GM19238 (cell line): ENCODE results near the gene INPP4A.

Experiments
- DNase-seq: peaks from one replicate; pipeline ENCODE4 v3.0.0; 2011; ENCODE audit warnings: low spot score; ENCODE audit not compliant: insufficient read length

The INPP4A gene

DNA sequence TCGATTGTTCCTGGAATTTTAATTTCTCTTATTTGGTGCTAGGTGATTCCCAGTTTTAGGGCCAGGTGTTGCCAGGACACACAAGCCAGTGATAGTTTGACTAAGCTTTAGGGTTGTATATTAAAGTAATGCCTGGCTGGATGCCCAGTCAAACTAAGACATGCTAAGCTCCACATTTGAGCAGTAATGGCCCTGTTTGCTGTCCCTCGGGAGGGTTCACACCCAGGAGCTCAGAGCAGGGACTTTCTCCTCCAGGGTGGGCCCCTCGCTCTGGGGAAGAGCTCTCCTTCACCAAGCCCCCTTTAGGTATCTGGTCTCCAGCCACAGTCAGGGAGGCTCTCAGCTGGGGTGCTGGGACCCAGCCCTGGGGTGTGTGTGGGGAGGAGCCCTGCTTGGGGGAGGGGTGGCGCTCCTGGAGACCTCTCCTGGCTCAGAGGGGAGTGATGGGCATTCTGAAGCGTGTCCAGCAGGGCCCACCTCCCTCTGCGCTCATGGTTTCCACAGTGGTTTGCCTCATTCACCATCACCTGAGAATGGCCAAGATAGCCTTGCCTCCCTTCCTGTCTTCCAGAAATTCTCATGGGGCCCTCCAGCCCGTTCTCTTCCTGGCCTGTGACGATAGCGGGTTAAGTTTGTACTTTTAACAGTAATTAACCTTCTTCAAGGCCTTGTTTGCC, 31.7 kb downstream of the INPP4A start:
- DNase-seq: no peak

DNA sequence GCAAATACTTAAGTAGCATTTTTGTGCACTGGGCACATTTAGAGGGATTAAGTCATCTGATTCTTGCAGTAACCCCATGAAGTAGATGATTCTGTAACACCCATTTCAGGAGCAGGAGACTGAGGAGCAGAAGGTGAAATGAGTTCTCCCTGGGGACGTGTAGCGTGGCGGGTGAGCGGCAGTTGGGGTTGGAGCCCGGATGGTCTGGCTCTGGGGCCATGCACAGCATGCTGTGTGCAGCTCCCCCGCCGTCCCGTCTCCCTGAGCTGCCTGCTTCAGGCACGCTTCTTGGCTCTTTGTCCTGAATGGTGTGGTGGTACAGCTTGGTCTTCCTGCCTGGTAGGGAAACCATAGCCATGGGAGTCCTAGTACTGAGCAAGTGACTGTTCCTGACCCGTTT, 32.4 kb downstream of the INPP4A start:
- DNase-seq: no peak

DNA sequence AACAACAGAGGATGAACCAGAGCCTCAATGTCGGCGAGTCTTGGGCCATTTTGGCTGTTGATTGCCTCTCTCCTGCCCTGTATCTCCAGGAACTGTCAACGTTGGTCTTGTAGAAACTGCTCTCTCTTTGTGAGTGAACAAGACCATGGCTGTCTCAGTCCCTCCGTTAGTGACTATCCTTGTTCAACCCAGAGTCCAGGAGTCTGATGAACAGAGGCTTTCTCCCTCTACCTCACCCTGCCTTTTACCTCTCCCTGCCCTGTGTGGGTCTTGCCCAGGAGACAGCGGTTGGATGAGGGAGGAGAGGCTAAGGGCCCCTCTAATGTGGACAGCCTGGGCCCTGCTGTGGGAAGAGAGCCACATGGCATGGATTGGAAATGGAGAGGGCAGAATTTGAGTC, 32.8 kb downstream of the INPP4A start:
- no peak for DNase-seq

DNA sequence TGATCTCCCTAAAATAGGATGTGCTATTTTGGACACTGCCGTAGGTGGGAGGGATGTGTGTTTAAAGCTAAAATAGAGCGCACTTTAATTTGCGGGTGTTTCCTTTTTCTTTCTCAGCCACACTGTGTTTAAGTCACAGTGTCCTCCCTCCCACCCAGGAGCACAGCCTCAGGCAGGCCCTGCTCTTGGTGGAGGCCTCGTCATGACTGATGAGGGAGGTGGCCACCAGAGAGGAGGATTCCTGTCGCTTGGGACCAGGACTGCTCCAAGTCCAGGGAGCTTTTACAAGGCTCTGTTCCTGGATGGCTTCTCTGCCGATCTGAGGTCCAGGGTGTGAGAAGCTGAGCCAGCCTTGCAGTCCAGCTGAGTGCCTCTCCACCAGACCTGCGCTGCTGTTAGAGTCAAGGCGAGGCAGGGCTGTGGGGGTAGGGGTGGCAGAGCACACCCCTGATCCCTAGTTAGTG, 33.5 kb downstream of the INPP4A start:
- DNase-seq: no peak

DNA sequence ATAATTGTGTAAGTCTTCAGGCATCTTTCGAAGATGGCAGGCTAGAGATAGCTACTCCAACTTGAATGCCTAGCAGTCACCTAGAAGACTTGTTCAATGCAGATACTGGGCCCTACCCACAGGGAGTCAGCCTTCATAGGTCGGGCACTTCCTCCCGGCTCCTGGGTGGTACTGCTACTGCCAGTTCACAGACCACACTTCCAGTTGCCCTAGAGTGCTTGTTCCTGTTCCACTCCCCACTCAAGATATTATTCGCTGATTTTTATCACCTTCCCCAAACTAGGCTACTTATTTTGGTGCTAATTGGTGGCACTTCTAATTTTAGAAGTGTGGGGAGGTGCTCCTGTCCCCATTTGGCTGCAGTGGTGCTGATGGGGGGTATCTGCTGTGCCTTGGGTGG, 34.2 kb downstream of the INPP4A start:
- DNase-seq: no peak

DNA sequence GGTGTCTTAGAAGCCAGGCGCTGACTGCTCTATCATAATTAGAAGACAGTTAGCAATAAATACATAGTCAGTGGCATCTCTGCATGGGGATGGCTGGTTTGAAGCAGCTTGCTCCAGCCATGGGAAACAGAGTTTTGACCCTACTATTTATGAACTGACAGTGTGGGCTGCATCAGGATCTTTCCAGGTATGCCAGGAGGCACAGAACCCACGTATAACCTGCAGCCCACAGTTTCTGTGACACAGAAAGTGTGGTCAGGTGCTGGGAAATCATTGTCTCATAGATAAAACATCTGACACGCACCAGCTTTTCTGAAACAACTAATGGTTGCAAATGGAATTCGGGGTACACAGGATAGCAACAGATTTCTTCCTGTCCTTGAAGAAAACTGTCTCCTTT, 34.7 kb downstream of the INPP4A start:
- DNase-seq: no peak

DNA sequence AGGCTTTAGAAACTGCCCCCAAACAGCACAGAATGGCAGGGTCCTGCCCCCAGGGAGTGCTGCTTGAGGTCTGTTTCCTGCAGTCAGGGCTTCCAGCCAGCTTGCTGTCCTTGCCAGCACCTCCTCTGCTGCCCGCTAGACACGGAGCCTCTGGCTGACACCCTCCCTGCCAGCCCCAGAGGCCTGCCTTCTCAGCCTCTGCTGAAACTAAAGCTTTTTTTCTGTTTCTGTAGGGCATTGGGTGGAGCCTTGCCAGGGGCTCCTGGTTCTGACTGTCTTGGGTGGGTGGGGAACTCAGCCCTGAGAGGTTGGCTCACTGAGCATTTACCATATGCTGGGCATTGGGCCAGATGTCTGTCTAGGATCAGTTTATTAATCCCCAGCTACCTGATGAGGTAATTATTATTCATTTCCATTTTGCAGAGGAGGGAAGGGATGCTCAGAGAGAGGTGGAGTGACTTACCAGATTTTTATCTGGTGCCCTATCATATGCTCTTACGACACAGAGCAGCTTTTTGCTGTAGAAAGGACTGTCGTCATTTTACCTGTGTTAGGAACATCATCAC, 35.4 kb downstream of the INPP4A start:
- DNase-seq: no peak

DNA sequence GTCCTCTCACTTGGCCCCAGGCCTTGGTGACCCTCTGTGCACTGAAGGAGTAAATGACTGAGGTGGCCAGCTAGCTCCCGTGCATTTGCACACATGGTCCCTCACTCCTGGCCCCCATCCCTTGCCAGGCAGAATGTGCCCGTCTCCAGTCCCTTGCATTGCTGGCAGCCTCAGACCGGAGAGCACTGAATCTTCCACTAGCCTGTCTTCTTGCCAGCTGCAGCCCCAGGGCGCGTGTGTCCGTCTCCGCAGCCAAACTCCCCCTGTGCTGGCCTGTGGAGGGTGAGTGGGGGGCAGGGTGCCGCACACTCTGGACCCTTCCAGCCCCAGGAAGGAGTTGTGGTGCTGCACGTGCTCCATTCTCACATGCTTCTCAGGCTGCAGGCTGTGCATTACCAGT, 35.9 kb downstream of the INPP4A start:
- DNase-seq: no peak

DNA sequence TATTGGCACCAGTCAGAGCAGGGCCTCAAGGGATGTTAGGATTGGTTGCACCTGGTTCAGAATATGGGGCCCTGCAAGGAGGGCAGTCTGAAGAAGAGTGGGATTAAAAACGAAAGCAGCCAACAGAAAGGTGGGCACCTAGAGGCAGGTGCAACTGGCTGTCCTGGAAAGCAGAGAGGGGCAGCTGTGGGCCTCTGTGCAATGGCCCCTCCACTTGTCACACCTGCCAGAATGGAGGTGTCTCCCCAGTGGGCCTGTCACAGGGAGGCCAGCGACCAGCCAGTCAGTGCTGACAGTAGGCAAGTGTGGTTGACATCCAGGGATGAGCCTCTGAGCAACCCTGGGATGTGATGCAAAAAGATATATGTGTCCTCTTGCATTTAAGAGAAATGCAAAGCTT, 37.7 kb downstream of the INPP4A start:
- no peak for DNase-seq

DNA sequence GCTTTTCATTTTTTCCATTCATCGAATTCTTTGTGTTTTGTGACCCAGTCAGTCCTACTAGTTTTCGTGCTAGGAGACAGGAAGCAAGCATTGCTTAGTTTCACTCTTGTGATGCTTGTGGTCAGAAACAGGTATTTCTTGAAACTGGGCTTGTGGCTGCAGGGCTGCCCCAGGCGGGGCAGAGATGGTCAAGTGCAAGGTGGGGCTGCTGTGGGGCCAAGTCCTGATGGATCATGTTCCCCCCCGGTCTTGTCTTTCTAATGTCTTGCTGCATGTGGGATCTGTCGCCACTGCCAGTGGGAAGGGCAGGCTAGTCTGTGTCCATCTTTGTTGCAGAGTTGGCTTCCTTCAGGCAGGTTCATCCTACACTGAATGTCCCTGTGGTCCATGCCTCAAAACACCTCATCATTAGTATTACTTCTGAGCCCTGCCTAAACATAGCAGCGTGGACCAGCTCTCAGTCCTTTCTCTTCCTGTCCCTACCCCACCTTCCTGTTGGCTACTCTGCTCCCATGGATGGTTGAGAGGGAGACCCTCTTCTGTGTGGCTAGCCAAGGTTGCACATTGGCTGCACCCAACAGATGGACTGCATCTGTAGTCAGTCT, 38.7 kb downstream of the INPP4A start:
- DNase-seq: peak; percentile 61

DNA sequence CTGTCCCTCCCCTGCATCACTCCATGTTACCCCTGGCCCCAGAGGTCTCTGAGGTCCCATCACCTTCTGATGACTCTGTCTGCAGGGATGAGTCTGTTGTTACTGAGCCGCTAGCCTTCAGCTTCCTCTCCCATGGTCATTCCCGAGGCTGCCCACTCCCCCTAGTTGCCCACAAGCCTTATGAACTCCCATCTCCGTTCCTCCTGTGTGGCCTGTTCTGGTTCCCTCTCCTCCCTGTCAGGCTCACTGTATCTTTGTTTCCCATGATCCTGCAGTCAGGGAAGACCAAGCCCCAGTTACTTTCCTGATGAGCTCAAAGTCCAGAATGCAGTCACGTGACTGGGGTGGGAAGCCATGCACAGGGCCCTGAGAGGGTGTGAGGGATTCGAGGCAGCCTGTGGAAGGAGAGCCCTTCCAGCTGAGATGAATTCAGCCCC, 39.5 kb downstream of the INPP4A start:
- no peak for DNase-seq

DNA sequence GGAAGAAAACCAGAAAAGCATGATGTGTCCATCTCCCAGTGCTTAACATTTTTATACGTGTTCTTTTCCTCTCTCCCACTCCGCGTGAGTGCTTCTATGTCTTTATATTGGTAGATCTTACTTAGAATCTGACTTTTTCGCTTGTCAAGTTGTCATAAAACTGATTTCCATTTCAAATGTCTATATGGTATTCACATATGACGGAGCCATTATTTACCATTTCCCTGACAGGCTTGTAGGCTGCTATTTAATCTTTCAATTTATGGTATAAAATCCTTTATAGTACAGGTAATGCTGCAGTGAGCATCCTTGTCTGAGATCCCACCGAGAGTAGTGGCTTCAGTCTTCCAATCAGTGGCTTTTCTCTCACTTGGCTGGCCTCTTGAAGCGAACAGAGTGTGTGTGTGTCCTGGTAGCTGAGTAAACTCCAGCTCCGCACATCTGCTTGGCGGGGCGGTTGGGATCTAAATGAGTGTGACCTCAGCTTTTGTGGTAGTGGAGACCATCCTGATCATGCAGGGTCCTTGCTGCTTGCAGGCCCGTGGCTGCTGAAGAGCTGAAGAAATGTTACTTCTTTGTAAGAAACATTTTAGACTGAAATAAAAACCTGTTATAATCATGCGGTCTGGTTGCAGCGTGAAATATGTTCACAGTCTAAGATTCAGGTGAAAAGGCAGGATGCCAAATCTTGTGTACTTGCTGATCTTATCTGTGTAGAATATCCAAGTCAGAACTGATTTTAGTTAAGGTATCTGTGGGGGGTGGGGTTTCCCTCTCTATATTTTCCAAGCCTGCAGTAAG, 40.2 kb downstream of the INPP4A start:
- no peak for DNase-seq

DNA sequence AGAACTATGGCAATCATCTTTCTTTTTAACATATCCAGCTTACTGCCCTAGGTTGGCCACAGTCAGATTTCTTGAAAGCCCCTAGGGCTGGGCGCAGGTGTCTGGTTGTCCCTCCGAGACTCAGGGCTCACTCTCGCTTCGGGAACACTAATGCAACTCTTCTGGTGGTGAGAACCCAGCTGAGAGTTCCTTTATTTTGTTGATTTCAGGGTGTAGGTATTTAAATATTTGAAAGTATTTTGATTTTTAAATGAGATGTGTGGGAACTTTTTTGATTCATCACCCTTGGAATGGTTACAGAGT, 40.7 kb downstream of the INPP4A start:
- no peak for DNase-seq

DNA sequence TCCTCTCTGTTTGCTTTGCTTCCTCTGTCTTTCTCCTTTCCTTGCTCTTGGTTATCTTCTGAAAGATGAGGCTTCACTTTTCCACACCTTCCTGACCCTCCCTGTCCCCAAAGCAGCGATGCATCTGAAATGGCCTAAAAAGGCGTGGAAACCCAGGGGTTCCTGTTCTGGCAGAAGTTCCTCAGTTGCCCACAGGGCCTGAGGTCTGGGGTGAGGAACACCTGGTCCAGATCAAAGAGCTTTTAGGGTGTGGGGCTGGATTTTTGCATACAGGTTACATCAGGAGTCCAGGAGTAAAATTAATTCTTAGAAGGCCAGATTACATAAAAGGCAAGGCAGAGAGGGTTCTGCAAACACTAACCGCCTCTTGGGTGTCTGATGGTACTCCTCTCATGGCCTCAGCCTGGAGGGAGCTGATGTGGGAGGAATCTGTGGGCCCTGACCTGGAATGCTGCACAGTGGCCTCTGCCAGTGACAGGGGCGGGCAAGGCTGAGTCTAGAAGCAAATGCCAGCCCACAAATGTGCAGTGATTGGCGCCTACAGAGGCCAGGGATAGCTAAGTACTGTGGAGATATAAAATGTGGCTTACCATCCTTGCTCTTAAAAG, 41.8 kb downstream of the INPP4A start:
- no peak for DNase-seq

DNA sequence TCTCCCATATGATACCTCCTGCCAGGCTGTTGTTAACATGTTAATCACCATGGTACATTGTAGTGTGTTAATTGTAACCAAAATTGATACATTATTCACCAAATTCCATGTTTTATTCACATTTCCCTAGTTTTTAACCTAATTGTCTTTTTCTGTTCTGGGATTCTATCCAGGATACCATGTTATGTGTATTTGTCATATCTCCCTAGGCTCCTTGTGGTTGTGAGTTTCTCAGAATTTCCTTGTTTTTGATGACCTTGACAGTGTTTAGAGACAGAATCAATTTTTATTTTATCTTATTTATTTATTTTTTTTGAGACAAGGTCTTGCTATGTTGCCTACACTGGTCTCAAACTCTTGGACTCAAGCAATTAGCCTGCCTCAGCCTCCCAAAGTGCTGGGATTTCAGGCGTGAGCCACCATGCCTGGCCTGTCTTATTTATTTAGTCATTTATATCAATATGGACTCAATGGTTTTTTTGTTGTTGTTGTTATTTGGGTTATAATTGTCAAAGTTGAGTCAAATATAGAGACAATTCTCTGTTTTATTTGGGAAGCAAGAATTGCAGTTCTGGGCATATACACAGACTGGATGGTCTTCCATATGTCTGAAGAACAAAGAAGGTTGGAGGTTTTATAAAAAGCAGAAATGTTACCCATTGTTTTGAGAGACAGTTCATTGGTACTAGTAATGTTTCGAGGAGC, 42.6 kb downstream of the INPP4A start:
- no peak for DNase-seq

DNA sequence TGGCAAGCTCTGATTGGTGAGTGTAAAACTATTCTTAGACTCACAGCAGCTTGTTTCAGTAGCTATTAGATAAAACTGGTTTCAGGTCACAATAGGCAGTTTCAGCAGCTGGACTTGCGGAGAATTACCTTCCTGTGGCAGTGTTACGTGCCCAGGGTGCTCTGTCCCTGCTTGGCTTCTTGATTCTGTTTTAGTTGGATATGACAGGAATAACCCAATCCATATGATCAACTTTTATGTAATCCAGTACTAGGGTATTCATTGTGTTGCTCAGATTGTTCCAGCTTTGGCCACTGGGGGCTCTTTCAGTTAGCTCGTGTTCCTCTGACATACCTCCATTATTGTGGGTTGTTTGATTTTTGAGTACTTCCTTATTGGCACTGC, 43.1 kb downstream of the INPP4A start:
- DNase-seq: peak; percentile 37

DNA sequence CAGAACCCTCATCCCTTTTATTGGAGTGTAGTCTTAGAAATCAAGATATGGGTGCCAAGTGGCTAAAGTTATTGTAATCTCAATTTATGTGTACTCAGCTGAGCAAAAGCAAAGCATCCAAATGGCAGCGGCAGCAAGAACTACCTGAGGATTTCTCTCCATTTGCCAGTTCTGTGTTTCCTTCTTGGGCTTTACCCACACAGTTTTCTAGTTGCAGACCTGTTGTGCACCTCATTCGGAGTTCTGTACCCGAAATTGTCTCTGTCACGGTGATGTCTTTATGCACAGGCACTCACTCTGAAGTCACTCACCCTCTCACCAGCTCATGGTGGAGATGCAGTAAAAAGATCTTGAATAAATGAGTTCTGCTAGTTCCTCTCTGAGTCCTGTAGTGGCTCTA, 43.6 kb downstream of the INPP4A start:
- no peak for DNase-seq

DNA sequence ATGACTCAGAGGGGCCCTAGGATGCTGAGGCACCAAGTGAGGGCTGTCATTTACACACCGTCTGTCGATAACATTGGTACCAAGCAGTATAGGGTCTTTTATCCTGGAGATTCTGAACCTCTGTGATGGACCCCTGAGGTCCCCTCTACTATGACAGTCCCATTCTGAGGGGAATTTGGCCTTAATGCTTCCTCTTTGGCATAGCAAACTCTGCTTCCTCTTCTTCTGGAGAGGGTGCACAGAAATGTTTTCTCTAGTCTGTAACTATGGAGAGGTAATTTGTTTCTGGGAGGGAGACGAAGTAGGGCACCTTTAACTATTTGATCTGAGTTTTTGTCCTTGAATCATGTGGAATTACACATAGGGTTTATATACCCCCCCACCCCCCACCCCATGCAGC, 44.8 kb downstream of the INPP4A start:
- DNase-seq: no peak

DNA sequence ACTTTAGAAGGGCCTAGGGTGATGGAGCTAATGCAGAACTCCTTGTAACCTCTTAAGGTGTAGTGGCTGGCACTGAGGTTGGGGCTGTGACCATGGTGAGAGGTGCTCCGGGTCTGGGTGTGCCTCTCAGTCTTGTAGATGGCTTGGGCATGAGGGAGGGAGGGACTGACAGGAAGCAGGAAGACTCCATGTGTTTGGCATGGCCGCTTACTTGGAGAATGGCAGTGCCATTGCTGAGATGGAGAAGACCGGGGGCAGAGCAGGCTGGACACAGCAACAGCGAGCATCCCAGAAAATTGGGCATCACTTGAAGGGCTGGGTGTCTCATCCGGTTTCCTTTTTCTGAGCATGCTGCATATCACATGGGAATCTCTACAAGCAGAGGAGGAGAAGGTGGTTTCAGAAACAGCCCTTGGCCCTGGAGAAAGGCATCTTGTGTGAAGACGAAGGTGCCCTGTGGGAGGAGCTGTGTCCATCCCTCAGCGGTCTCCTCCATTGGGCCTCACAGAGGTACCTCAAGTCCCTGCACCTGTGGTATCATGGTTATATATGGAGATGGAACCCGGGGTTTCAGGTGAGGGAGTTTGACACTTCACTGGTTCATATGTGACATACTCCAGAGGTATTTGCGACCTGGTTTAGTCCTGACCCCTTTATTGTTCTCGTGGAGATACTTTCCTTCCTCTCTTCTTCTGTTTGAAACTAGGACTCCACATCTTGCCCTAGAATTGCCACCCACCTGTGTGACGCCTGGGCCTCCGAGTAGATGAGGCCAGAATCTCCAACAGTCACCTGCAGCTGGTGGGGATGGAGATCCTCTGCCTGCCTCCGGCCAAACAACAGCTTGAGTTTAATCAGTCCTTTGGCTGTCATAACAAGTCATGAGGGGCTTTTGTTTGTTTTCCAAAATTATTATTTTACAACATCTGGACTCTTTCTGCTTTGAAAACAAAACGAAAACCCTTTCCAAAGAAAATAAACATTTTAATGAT, 45.6 kb downstream of the INPP4A start:
- DNase-seq: no peak

DNA sequence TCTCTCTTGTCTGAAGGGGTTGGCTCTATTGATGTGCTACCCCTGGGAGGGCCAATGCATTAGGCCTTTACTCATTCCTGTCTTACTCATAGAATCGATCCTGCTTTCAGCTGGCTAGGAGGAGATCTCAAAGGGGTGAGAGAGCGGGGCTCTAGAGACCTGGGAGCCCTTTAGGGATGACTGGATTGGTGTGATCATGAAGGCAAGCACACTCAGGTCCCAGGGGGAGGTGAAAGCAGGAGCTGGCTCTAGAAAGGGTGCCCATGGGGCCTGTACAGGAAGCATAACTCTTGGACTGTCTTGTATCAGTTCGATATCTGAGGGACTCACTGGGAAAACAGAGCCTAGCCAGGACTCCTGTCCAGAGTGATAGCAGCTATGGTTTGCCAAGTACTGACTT, 47.8 kb downstream of the INPP4A start:
- DNase-seq: no peak
